Measurements from ENCODE around the gene CARHSP1.
A peak's percentile ranks its signal among the peaks of the same experiment; 100 is the strongest.

CARHSP1 gene

DNA sequence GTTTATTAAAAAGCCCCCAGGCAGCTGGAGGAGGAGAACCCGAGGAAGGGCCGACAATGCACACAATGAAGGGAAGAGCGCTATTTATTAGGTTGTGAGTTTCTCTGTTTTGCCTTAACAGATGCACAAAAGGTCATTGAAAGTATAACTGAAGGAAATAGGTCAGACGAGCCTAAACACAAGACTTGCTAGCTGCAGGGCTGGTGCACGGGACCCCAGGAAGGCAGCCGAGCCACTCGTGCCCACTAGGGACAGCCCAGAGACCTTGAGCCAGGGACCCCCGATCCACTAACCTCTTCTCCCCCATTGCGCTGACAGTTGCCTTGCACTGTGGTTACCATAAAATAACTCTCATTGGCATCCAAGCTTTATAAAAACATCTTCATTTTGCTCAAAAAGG lies 24.6 kb upstream of the CARHSP1 start:
- DNase-seq (ENCODE audit: low read depth): no peak
- no peak overlapping the region for H3K4me3 ChIP-seq (ENCODE audit: low read length)
- TF ChIP-seq, protein P1, sequence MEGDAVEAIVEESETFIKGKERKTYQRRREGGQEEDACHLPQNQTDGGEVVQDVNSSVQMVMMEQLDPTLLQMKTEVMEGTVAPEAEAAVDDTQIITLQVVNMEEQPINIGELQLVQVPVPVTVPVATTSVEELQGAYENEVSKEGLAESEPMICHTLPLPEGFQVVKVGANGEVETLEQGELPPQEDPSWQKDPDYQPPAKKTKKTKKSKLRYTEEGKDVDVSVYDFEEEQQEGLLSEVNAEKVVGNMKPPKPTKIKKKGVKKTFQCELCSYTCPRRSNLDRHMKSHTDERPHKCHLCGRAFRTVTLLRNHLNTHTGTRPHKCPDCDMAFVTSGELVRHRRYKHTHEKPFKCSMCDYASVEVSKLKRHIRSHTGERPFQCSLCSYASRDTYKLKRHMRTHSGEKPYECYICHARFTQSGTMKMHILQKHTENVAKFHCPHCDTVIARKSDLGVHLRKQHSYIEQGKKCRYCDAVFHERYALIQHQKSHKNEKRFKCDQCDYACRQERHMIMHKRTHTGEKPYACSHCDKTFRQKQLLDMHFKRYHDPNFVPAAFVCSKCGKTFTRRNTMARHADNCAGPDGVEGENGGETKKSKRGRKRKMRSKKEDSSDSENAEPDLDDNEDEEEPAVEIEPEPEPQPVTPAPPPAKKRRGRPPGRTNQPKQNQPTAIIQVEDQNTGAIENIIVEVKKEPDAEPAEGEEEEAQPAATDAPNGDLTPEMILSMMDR (conservative IDR thresholded peaks at IDR 0.05; ENCODE audit: low read length): no peak

DNA sequence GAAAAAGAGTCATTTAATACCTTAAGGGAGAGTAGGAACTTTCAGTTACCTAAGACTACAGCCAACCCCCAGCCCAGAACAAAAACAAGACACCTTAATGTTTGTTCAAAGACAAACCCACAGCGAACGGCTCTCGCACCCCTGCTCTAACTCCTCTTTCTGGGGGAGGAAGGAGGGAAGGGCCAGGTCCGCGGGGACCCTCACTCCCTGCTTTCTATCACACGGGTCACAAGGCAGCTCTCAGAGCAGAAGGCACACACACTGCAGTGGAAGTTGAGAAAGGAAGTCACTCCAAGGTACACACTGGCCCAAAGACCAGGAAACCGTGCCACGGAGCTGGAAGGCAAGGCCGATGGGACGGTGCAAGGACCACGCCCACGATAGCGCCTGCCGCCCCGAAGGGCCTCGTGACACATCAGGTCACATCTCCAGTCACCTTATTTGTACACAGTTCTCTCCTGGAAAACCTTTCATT lies 23.3 kb upstream of the CARHSP1 start:
- DNase-seq (ENCODE audit: low read depth): no peak
- H3K4me3 ChIP-seq (ENCODE audit: low read length): no peak overlapping the region
- TF ChIP-seq, protein P1 (conservative IDR thresholded peaks at IDR 0.05; ENCODE audit: low read length): no peak

DNA sequence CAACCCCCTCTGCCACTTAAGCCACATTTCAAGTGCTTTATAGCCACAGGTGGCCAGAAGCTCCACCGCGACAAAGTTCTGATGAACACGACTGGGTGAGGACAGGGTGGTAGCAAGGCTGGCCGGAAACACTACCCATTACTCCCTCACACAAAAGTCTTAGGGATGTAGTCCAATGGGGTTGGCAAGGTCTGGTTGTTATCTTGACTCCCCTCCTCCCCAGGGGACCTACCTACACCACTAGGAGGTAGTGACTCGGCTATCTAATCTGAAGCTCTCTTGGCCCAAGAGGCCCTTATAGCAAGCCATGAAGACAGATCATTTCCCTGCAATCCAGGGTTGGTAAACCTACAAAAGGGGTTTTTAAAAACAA lies 21.7 kb upstream of the CARHSP1 start:
- H3K4me3 ChIP-seq (ENCODE audit: low read length): no peak overlapping the region
- TF ChIP-seq, protein P1 (conservative IDR thresholded peaks at IDR 0.05; ENCODE audit: low read length): no peak

DNA sequence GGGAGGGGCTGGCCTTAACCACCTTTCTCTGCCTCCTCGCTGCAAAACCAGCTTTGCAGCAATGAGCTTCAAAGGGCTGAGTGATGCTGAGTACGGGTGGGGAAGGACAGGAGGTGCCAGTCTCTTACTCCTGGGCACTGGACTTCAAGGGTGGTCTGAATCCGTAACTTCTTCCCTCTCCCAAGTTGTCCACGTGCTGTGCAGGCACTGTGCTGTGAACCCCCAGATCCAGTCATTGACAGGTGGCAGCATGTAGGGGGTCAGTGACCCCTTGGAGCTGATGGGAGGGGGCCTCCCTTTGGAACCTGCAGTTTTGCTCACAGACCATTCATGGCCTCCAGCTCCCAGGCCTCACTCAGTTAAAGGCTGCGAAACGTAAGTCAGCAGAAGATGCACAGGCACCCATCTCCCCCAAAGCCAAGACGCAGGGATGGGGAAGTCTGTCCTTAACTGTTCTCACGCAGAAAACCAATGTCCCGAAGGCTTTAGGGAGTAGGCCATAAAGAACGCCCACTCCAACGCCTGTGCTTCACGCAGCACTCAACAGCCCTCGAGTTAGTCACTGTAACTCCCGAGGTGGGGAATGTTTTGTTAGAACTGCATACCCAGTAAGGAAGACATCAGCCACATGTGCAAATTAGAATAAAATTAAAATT lies 21.2 kb upstream of the CARHSP1 start:
- TF ChIP-seq, protein P1 (conservative IDR thresholded peaks at IDR 0.05; ENCODE audit: low read length): no peak
- no peak overlapping the region for H3K4me3 ChIP-seq (ENCODE audit: low read length)
- no peak for DNase-seq (ENCODE audit: low read depth)

More for the DNA sequence above, 21.7 kb upstream of the CARHSP1 start:
- no peak for DNase-seq (ENCODE audit: low read depth)

DNA sequence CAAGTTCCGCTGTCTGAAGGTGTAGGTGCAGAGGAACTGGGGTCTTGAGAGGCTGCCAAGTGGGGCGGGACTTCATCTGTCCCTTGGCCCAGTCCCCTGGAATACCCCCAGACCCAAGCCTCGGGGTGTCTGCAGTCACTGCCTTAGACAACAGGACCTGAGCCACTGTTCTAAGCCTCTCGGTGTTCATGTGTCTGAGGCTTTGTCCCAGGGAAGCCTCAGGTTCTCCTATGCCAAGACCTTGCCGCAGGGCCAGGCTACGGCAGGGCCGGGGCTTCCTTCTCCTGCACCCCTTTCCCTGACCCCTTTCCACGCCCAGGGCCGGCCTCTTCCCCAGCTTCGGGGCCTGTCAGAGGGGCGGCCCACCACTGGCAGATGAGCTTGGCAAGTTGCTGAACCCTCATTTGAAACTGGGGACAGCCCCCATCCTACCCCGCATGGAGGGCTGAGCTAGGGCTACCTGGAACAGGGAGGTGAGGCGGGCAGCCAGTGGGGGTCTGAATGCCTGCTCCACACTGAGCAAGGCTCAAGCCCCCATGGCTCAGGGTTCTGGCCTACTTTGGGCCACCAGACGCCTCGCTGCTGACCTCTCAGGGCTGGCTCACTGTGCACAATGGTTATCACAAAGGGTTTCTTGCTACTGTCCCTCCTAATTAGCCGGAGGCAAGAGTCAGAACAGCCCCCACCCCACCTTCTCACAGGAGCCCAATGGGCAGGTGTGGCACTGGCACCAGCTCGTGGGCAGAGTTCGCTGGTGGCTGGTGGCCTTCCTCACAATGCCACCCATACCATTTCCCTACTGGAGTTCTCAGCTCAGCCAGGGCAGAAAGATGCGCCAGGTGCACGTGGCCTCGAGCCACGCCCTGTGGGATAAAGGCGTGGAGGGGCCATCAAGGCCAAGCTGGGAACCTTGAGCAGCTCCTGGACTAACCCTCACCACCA lies 20.4 kb upstream of the CARHSP1 start:
- DNase-seq (ENCODE audit: low read depth): no peak
- H3K4me3 ChIP-seq (ENCODE audit: low read length): no peak overlapping the region
- TF ChIP-seq, protein P1 (conservative IDR thresholded peaks at IDR 0.05; ENCODE audit: low read length): no peak

DNA sequence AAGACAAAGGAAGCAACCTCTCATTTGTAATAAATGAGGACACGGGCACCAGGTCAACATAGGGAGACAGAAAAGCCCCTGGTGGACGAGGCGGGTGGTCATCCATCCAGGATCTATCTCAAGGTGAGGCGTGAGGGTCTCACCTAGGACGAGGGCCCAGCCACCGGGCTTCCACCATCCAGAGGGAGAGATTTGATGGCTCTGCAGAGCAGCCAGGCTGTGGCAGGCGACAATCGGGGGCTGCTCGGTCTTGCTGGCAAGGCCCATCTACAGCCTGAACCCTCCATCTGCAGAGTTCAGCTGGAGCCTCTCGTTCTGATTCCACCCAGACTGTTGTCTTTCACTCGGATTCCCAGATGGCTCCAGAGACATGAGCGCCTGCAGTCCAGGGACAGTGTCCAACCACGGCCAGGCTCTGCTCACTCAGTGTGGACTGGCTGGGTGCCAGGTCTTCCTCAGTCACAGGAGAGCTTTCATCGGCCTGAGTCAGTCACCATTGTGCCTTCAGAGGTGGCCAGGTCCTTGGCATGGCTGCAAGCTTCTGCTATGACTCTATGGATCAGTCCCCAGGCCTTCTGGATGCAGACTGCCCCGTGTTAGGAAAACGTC lies 19.2 kb upstream of the CARHSP1 start:
- TF ChIP-seq, protein P1 (conservative IDR thresholded peaks at IDR 0.05; ENCODE audit: low read length): no peak
- H3K4me3 ChIP-seq (ENCODE audit: low read length): no peak overlapping the region
- peak; percentile 75 for DNase-seq (ENCODE audit: low read depth)
